HepG2 (cell line): ENCODE data around the gene SMIM20. TPM values are rescaled to one million over a fixed set of nuclear protein-coding genes. Genes with fewer than 3 reads are reported as not detected.

Source experiments
- ATAC-seq: fragments of 200-7000 bp; cut with Tn5 transposase; 3 replicates; pipeline ENCODE4 v1.9.1; 2020; ENCODE audit warnings: mild to moderate bottlenecking, moderate library complexity
- BruUV-seq: library from RNA; stranded (reverse); fragments of 400-500 nt; replicated peaks from 2 replicates; lab custom pipeline; 2021; lab: Mats Ljungman, UMichigan
- CTCF ChIA-PET: fragments of 300-600 bp; formaldehyde crosslinking; extraction: SDS; loops from one replicate; lab custom pipeline; 2021; ENCODE audit warnings: low total read pairs, inconsistent platforms, low intra/inter-chr PET ratio; lab: Yijun Ruan, JAX
- POLR2A ChIA-PET: fragments of 350-600 bp; sonication (Branson Sonifier 250); formaldehyde crosslinking; loops from one replicate; lab custom pipeline; 2020; ENCODE audit warnings: antibody characterized with exemption, inconsistent platforms; lab: Yijun Ruan, JAX
- DNase-seq: peaks from one replicate; pipeline ENCODE4 v3.0.0-alpha.2; 2015; ENCODE audit warnings: low spot score
- FAIRE-seq: peaks from 3 replicates; lab custom pipeline; 2011; peaks lifted over from hg19 to GRCh38; lab: Jason Lieb, UNC
- H2AFZ ChIP-seq: one replicate; pipeline ENCODE4 v1.6.1; 2011; ENCODE audit warnings: low read length, inconsistent platforms
- H3K27ac ChIP-seq: fragments of 300-600 bp; 3 replicates; pipeline ENCODE4 v1.8.0; 2011; ENCODE audit warnings: mixed run types, mild to moderate bottlenecking, mixed read lengths, low read length, inconsistent platforms; ENCODE audit not compliant: insufficient read depth; ENCODE audit errors: extremely low read length
- H3K27me3 ChIP-seq, 2 experiments: fragments of 200-600 bp in 1 of 2; 2 replicates in 1 of 2; 3 replicates in 1 of 2; pipeline versions ENCODE4 v1.6.0 to v1.8.0; 2011; ENCODE audit warnings: low read length in 2 of 2, mild to moderate bottlenecking in 2 of 2, moderate library complexity in 2 of 2, inconsistent platforms in 1 of 2; ENCODE audit not compliant: insufficient read depth in 2 of 2, control insufficient read depth in 1 of 2
- H3K36me3 ChIP-seq, 2 experiments: fragments of 200-600 bp in 1 of 2; replicated peaks in 1 of 2; 2 replicates in 1 of 2; 3 replicates in 1 of 2; pipeline versions ENCODE4 v1.5.1 to v1.8.0; 2011; ENCODE audit warnings: low read length in 2 of 2, inconsistent platforms in 1 of 2; ENCODE audit not compliant: insufficient read depth in 2 of 2, control insufficient read depth in 1 of 2
- H3K4me1 ChIP-seq: 2 replicates; pipeline ENCODE4 v1.5.1; 2012; ENCODE audit warnings: low read length, inconsistent platforms; ENCODE audit not compliant: insufficient read depth
- H3K4me2 ChIP-seq: 2 replicates; pipeline ENCODE4 v1.6.0; 2011; ENCODE audit warnings: low read depth, low read length, inconsistent platforms
- H3K4me3 ChIP-seq, 3 experiments: fragments of 200-600 bp in 1 of 3; sonication (generic), shearing (Covaris generic) in 1 of 3; replicated peaks in 1 of 3; 2 replicates each; pipeline ENCODE4 v1.5.1; 2011 to 2016; ENCODE audit warnings: low read length in 3 of 3, inconsistent platforms in 2 of 3, low read depth in 2 of 3, mild to moderate bottlenecking in 2 of 3, control low read depth in 1 of 3, mixed read lengths in 1 of 3; ENCODE audit not compliant: insufficient read depth in 1 of 3
- H3K79me2 ChIP-seq: one replicate; pipeline ENCODE4 v1.6.1; 2011; ENCODE audit warnings: low read length, inconsistent platforms; ENCODE audit not compliant: insufficient read depth
- H3K9ac ChIP-seq: 2 replicates; pipeline ENCODE4 v1.6.0; 2011; ENCODE audit warnings: mild to moderate bottlenecking, low read depth, low read length, inconsistent platforms; ENCODE audit not compliant: insufficient read depth
- H3K9me3 ChIP-seq: 2 replicates; pipeline ENCODE4 v1.5.1; 2012; ENCODE audit warnings: mild to moderate bottlenecking, low read length
- H4K20me1 ChIP-seq: 2 replicates; pipeline ENCODE4 v1.6.0; 2011; ENCODE audit warnings: inconsistent platforms, mild to moderate bottlenecking, low read length, moderate library complexity; ENCODE audit not compliant: insufficient read depth
- ARID3A ChIP-seq: IDR thresholded peaks from 2 replicates; pipeline ENCODE4 v1.6.1; 2012; ENCODE audit warnings: low read depth, low read length, improper control_type of control experiment
- DNMT1 ChIP-seq: sonication (generic); formaldehyde crosslinking; IDR thresholded peaks from 2 replicates; pipeline ENCODE4 v1.5.1; 2020; ENCODE audit warnings: mild to moderate bottlenecking, missing genetic modification reagents
- ISX ChIP-seq: sonication (generic); formaldehyde crosslinking; conservative IDR thresholded peaks from 2 replicates; pipeline ENCODE4 v1.5.0; 2020; ENCODE audit warnings: missing genetic modification reagents
- KIAA2018 ChIP-seq: sonication (generic); formaldehyde crosslinking; IDR thresholded peaks from 2 replicates; pipeline ENCODE4 v1.5.0; 2020; ENCODE audit warnings: mild to moderate bottlenecking, missing genetic modification reagents, borderline replicate concordance
- SOX5 ChIP-seq: IDR thresholded peaks from 2 replicates; pipeline ENCODE4 v1.6.1; 2016; ENCODE audit warnings: borderline replicate concordance
- ZNF207 ChIP-seq: fragments of 450-650 bp; IDR thresholded peaks from 2 replicates; pipeline ENCODE4 v1.6.1; 2016; ENCODE audit warnings: antibody characterized with exemption, borderline replicate concordance
- ZNF607 ChIP-seq: sonication (generic); formaldehyde crosslinking; IDR thresholded peaks from 2 replicates; pipeline ENCODE4 v1.5.1; 2020; ENCODE audit warnings: missing genetic modification reagents, mild to moderate bottlenecking, borderline replicate concordance
- ZNF629 ChIP-seq: sonication (generic); formaldehyde crosslinking; conservative IDR thresholded peaks from 2 replicates; pipeline ENCODE4 v1.5.0; 2020; ENCODE audit warnings: missing genetic modification reagents
- WGBS: methylation state at CpG from one replicate; pipeline ENCODE4 v1.1.6; 2017; ENCODE audit warnings: low lambda C conversion rate; 5-methylcytosine and 5-hydroxymethylcytosine counted together
- in situ Hi-C: cut with HindIII; loops from 2 replicates; pipeline ENCODE4 v1.10.0; 2017; ENCODE audit warnings: low pct_unique_long_range_greater_than_20kb; ENCODE audit not compliant: extremely low pct_ligation_motif_present
- intact Hi-C: fragments of 100-400 bp; cut with micrococcal nuclease; formaldehyde crosslinking; loops from one replicate; pipeline ENCODE4 v1.10.0; 2022; ENCODE audit not compliant: unreplicated experiment
- polyA plus RNA-seq, 8 experiments: library from polyadenylated mRNA; depleted of rRNA in 3 of 8; stranded (reverse) in 7 of 8; unstranded in 1 of 8; fragments of >200 nt; fragmentation: Illumina TruSeq in 4 of 8; extraction: Trizol in 4 of 8; gene quantifications; 2 replicates each; pipeline versions ENCODE4 v1.2.1 to v1.2.3, GENCODE V29; 2011 to 2016; ENCODE audit warnings: low read depth in 4 of 8, missing spikeins in 1 of 8, mixed read lengths in 1 of 8; ENCODE audit not compliant: insufficient read depth in 1 of 8
- total RNA-seq, 5 experiments: library from RNA; depleted of rRNA; stranded (reverse); fragments of >200 nt; fragmentation: Illumina TruSeq; extraction: Trizol; gene quantifications; 2 replicates each; pipeline ENCODE4 v1.2.3, GENCODE V29; 2016; ENCODE audit warnings: low read depth in 1 of 5
- TF ChIP-seq, protein P1 (sequence below): sonication (generic); formaldehyde crosslinking; IDR thresholded peaks from 2 replicates; pipeline ENCODE4 v1.5.0; 2020; ENCODE audit warnings: mild to moderate bottlenecking, missing genetic modification reagents
- TF ChIP-seq, protein P2 (sequence below): sonication (generic); formaldehyde crosslinking; IDR thresholded peaks from 2 replicates; pipeline ENCODE4 v1.4.0; 2020; ENCODE audit warnings: mild to moderate bottlenecking, missing genetic modification reagents

The SMIM20 gene
- total and polyA plus RNA-seq, 2 of the 13 experiments (the other 11 are each of a cell fraction or from before 2014, with no cell fraction given), result 26.3 to 30.2 TPM

GRCh38 chr4:25941457-25942221 is 27.6 kb downstream of the SMIM20 start:
- Histone ChIP-seq H4K20me1 (no peaks in the 10 kb centered on the region), H3K4me3 (no peak overlapping the region), H3K4me2 (no peak overlapping the region), H3K9ac (no peak overlapping the region), H3K36me3 (no peaks in the 10 kb centered on the region), H2AFZ (no peak overlapping the region), H3K9me3 (no peaks in the 10 kb centered on the region), H3K27me3 (no peaks in the 10 kb centered on the region), H3K79me2 (no peaks in the 10 kb centered on the region), H3K4me1 (no peaks in the 10 kb centered on the region), H3K27ac (no peak overlapping the region)
- no TSS peak for BruUV-seq
- in situ Hi-C loops, result no loop called here
- FAIRE-seq, result no peak
- DNase-seq, result no peak
- POLR2A ChIA-PET, result no interaction called here
- CTCF ChIA-PET, result no interaction called here
- no peak for ATAC-seq
- intact Hi-C loops, result no loop called here
- no peak for TF ChIP-seq ZNF207
- TF ChIP-seq ARID3A, result no peak
- TF ChIP-seq, protein P1, sequence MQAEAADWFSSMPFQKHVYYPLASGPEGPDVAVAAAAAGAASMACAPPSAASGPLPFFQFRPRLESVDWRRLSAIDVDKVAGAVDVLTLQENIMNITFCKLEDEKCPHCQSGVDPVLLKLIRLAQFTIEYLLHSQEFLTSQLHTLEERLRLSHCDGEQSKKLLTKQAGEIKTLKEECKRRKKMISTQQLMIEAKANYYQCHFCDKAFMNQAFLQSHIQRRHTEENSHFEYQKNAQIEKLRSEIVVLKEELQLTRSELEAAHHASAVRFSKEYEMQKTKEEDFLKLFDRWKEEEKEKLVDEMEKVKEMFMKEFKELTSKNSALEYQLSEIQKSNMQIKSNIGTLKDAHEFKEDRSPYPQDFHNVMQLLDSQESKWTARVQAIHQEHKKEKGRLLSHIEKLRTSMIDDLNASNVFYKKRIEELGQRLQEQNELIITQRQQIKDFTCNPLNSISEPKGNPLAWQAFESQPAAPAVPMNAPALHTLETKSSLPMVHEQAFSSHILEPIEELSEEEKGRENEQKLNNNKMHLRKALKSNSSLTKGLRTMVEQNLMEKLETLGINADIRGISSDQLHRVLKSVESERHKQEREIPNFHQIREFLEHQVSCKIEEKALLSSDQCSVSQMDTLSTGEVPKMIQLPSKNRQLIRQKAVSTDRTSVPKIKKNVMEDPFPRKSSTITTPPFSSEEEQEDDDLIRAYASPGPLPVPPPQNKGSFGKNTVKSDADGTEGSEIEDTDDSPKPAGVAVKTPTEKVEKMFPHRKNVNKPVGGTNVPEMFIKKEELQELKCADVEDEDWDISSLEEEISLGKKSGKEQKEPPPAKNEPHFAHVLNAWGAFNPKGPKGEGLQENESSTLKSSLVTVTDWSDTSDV (CRISPR knock-in tag), result no peak
- no peak for TF ChIP-seq ZNF607 (CRISPR knock-in tag)
- TF ChIP-seq SOX5 (CRISPR knock-in tag), result no peak
- TF ChIP-seq ZNF629, result no peak
- no peak for TF ChIP-seq KIAA2018 (CRISPR knock-in tag)
- TF ChIP-seq ISX (CRISPR knock-in tag), result no peak
- TF ChIP-seq, protein P2, sequence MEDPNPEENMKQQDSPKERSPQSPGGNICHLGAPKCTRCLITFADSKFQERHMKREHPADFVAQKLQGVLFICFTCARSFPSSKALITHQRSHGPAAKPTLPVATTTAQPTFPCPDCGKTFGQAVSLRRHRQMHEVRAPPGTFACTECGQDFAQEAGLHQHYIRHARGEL (CRISPR knock-in tag), result no peak
- no peak for TF ChIP-seq DNMT1 (CRISPR knock-in tag)
- WGBS, result 18% methylated on average over 3 of the region's 3 CpGs
